Bronchial epithelial cell (primary cell): Measurements from ENCODE around the gene KHK. TPM values are rescaled to one million over a fixed set of nuclear protein-coding genes. Genes with fewer than 3 reads are reported as not detected.

ENCODE experiments used
- DNase-seq: peaks from one replicate; pipeline ENCODE4 v3.0.0-alpha.2; 2010; ENCODE audit warnings: low read depth
- FAIRE-seq: peaks from 2 replicates; lab custom pipeline; 2011; peaks lifted over from hg19 to GRCh38; lab: Jason Lieb, UNC
- H3K27me3 ChIP-seq: 2 replicates; pipeline ENCODE4 v1.5.1; 2011; ENCODE audit warnings: low read length; ENCODE audit not compliant: control insufficient read depth, insufficient read depth
- H3K36me3 ChIP-seq: 2 replicates; pipeline ENCODE4 v1.5.1; 2011; ENCODE audit warnings: low read length; ENCODE audit not compliant: control insufficient read depth, insufficient read depth
- H3K4me3 ChIP-seq: 2 replicates; pipeline ENCODE4 v1.5.1; 2011; ENCODE audit warnings: mild to moderate bottlenecking, low read depth, low read length, control low read depth
- total RNA-seq: library from RNA; depleted of rRNA; stranded (reverse); fragments of >200 nt; gene quantifications from 2 replicates; pipeline ENCODE4 v1.2.1, GENCODE V29; 2014
- TF ChIP-seq, protein P1 (sequence below): IDR thresholded peaks from 2 replicates; pipeline ENCODE4 v1.5.1; 2011; ENCODE audit warnings: mild to moderate bottlenecking, moderate library complexity, low read length, control low read depth, inconsistent platforms; ENCODE audit not compliant: insufficient read depth, severe bottlenecking

The KHK gene
- total RNA-seq, 1 donor from 2014 or later = 0.53 TPM

GRCh38 chr2:27081984-27082772 is 4.4 kb upstream of the KHK start:
- Histone ChIP-seq H3K36me3 (no peaks in the 10 kb centered on the region), H3K27me3 (no peaks in the 10 kb centered on the region), H3K4me3 (no peak overlapping the region)
- TF ChIP-seq, protein P1, sequence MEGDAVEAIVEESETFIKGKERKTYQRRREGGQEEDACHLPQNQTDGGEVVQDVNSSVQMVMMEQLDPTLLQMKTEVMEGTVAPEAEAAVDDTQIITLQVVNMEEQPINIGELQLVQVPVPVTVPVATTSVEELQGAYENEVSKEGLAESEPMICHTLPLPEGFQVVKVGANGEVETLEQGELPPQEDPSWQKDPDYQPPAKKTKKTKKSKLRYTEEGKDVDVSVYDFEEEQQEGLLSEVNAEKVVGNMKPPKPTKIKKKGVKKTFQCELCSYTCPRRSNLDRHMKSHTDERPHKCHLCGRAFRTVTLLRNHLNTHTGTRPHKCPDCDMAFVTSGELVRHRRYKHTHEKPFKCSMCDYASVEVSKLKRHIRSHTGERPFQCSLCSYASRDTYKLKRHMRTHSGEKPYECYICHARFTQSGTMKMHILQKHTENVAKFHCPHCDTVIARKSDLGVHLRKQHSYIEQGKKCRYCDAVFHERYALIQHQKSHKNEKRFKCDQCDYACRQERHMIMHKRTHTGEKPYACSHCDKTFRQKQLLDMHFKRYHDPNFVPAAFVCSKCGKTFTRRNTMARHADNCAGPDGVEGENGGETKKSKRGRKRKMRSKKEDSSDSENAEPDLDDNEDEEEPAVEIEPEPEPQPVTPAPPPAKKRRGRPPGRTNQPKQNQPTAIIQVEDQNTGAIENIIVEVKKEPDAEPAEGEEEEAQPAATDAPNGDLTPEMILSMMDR = no peak
- DNase-seq = no peak
- FAIRE-seq = no peak

GRCh38 chr2:27082773-27083409 is 3.7 kb upstream of the KHK start:
- TF ChIP-seq, protein P1 = no peak
- Histone ChIP-seq H3K36me3 (no peaks in the 10 kb centered on the region), H3K27me3 (no peaks in the 10 kb centered on the region), H3K4me3 (no peak overlapping the region)
- no peak for DNase-seq
- FAIRE-seq = no peak

- H3K27me3 ChIP-seq = no peaks in the 10 kb centered on the region
- FAIRE-seq (no peak), DNase-seq (peak; percentile 30)
- no peak overlapping the region for H3K4me3 ChIP-seq
- TF ChIP-seq, protein P1 = no peak
- no peaks in the 10 kb centered on the region for H3K36me3 ChIP-seq
Observed at GRCh38 chr2:27083410-27084296, 2.9 kb upstream of the KHK start.

DNA sequence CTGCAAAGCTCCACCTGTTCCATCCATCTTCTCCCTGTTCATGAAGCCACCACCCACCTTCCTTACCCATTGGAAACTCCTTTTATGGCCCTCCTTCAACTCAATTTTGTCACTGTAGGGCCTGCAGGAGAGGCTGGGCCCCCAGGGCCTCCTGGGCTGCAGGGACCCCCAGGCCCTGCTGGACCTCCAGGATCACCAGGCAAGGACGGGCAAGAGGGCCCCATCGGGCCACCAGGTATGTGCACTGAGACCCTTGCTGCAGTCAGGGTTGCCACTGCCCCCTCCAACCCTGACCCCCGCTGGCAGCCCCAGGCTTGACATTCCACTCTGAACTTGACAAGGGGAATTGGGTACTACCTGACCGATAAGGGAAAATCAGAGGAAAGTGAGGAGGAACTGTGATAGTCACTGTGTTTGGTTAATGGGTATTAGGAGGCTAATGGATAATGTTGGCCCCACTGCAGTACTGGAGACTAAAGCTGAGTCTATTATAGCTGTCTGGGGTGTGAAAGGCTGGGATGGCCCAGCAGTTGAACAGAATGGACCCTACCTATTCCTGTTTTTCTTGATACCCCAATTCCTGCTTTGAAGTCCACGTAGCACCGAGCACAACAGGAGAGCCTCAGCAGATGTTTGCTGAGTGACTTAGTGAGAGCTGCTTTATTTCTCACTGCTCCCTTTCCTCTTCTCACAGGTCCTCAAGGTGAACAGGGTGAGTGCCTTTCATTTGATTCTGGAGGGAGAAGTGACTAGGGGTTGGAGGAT is 2.1 kb upstream of the KHK start:
- Histone ChIP-seq H3K36me3 (no peaks in the 10 kb centered on the region), H3K27me3 (no peaks in the 10 kb centered on the region), H3K4me3 (no peak overlapping the region)
- no peak for DNase-seq
- TF ChIP-seq, protein P1 = no peak
- no peak for FAIRE-seq

- Histone ChIP-seq H3K36me3 (no peaks in the 10 kb centered on the region), H3K27me3 (no peaks in the 10 kb centered on the region), H3K4me3 (peak overlapping the region; percentile 64)
- no peak for FAIRE-seq
- DNase-seq = no peak
- TF ChIP-seq, protein P1 = no peak
Observed at GRCh38 chr2:27085062-27085672, 1.4 kb upstream of the KHK start.
